ENCODE data around the gene AATK. TPM values are rescaled to one million over a fixed set of nuclear protein-coding genes. Genes with fewer than 3 reads are reported as not detected.

The AATK gene
- total RNA-seq, 1 experiment from 2014 or later = 24.2 TPM

GRCh38 chr17:81179861-81180260 lies 13.8 kb upstream of the AATK start:
- Histone ChIP-seq H3K9me3 (replicated peaks) (peaks cover 5% of the 10 kb centered on the region), H3K4me3 (no peak overlapping the region; the same call in 1 of the 2 replicates), H3K4me1 (peaks cover 25% of the 10 kb centered on the region), H3K27ac (no peak overlapping the region), H3K27me3 (peaks cover 5% of the 10 kb centered on the region; the same call in 1 of the 2 replicates), H3K36me3 (no peaks in the 10 kb centered on the region)
- DNase-seq = peak; percentile 71 to 72

GRCh38 chr17:81179220-81179619 lies 13.2 kb upstream of the AATK start:
- no peaks in the 10 kb centered on the region for H3K36me3 ChIP-seq
- H3K4me1 ChIP-seq = peaks cover 20% of the 10 kb centered on the region
- peaks cover 5% of the 10 kb centered on the region for H3K9me3 ChIP-seq (replicated peaks)
- H3K4me3 ChIP-seq = no peak overlapping the region
- peaks cover 5% of the 10 kb centered on the region; the same call in 1 of the 2 replicates for H3K27me3 ChIP-seq
- no peak overlapping the region for H3K27ac ChIP-seq
- peak; percentile 72 to 76 for DNase-seq

- H3K9me3 ChIP-seq (replicated peaks) = peaks cover 13% of the 10 kb centered on the region
- no peak for DNase-seq
- H3K36me3 ChIP-seq = no peaks in the 10 kb centered on the region
- peaks cover 24% of the 10 kb centered on the region for H3K4me1 ChIP-seq
- no peak overlapping the region for H3K4me3 ChIP-seq
- H3K27ac ChIP-seq = no peak overlapping the region
- peaks cover 5% of the 10 kb centered on the region; the same call in 1 of the 2 replicates for H3K27me3 ChIP-seq
These were observed 12.4 kb upstream of the AATK start for GRCh38 chr17:81178136-81179091.

- no peak for DNase-seq
- H3K36me3 ChIP-seq = no peaks in the 10 kb centered on the region
- H3K9me3 ChIP-seq (replicated peaks) = peaks cover 13% of the 10 kb centered on the region
- peaks cover 26% of the 10 kb centered on the region for H3K4me1 ChIP-seq
- H3K4me3 ChIP-seq = no peak overlapping the region
- peaks cover 5% of the 10 kb centered on the region; the same call in 1 of the 2 replicates for H3K27me3 ChIP-seq
- H3K27ac ChIP-seq = no peak overlapping the region
These were observed 10.6 kb upstream of the AATK start for GRCh38 chr17:81176666-81177065.

- no peak for DNase-seq
- Histone ChIP-seq H3K4me1 (peaks cover 20% of the 10 kb centered on the region), H3K9me3 (replicated peaks) (peaks cover 13% of the 10 kb centered on the region), H3K27ac (no peak overlapping the region), H3K27me3 (peaks cover 5% of the 10 kb centered on the region; the same call in 1 of the 2 replicates), H3K36me3 (no peaks in the 10 kb centered on the region), H3K4me3 (no peak overlapping the region)
These were observed 7.7 kb upstream of the AATK start for GRCh38 chr17:81173762-81174155.

- Histone ChIP-seq H3K4me3 (no peak overlapping the region), H3K4me1 (peaks cover 16% of the 10 kb centered on the region), H3K27ac (no peak overlapping the region), H3K36me3 (no peaks in the 10 kb centered on the region), H3K27me3 (no peaks in the 10 kb centered on the region), H3K9me3 (replicated peaks) (peaks cover 13% of the 10 kb centered on the region)
- peak in 1 of 2 experiments; percentile 57 for DNase-seq
These were observed 7.2 kb upstream of the AATK start for GRCh38 chr17:81173052-81173761.

GRCh38 chr17:81171941-81172340 lies 5.9 kb upstream of the AATK start:
- no peaks in the 10 kb centered on the region for H3K36me3 ChIP-seq
- H3K4me1 ChIP-seq = peaks cover 16% of the 10 kb centered on the region
- no peak overlapping the region for H3K27ac ChIP-seq
- peaks cover 13% of the 10 kb centered on the region for H3K9me3 ChIP-seq (replicated peaks)
- H3K4me3 ChIP-seq = no peak overlapping the region
- no peaks in the 10 kb centered on the region for H3K27me3 ChIP-seq
- DNase-seq = no peak

- H3K4me1 ChIP-seq = peaks cover 16% of the 10 kb centered on the region
- no peaks in the 10 kb centered on the region for H3K36me3 ChIP-seq
These were observed 4.9 kb upstream of the AATK start for GRCh38 chr17:81170727-81171494.

GRCh38 chr17:81169870-81170309 lies 3.9 kb upstream of the AATK start:
- H3K4me3 ChIP-seq = no peak overlapping the region
- H3K36me3 ChIP-seq = no peaks in the 10 kb centered on the region
- peaks cover 8% of the 10 kb centered on the region for H3K9me3 ChIP-seq (replicated peaks)
- H3K27ac ChIP-seq = no peak overlapping the region
- peaks cover 16% of the 10 kb centered on the region for H3K4me1 ChIP-seq
- no peaks in the 10 kb centered on the region for H3K27me3 ChIP-seq
- no peak for DNase-seq

More at GRCh38 chr17:81170727-81171494, 4.9 kb upstream of the AATK start:
- Histone ChIP-seq H3K27ac (no peak overlapping the region), H3K9me3 (replicated peaks) (peaks cover 13% of the 10 kb centered on the region), H3K4me3 (no peak overlapping the region), H3K27me3 (no peaks in the 10 kb centered on the region)
- DNase-seq = peak; percentile 69 to 78

GRCh38 chr17:81167638-81168037 lies 1.6 kb upstream of the AATK start:
- Histone ChIP-seq H3K4me1 (peaks cover 31% of the 10 kb centered on the region), H3K9me3 (replicated peaks) (no peaks in the 10 kb centered on the region), H3K36me3 (no peaks in the 10 kb centered on the region), H3K27ac (no peak overlapping the region), H3K4me3 (no peak overlapping the region), H3K27me3 (no peaks in the 10 kb centered on the region)
- DNase-seq = no peak

GRCh38 chr17:81167194-81167524 lies 1.1 kb upstream of the AATK start:
- no peak for DNase-seq
- no peak overlapping the region for H3K27ac ChIP-seq
- H3K9me3 ChIP-seq (replicated peaks) = no peaks in the 10 kb centered on the region
- H3K4me3 ChIP-seq = no peak overlapping the region
- peaks cover 36% of the 10 kb centered on the region for H3K4me1 ChIP-seq
- no peaks in the 10 kb centered on the region for H3K27me3 ChIP-seq
- H3K36me3 ChIP-seq = no peaks in the 10 kb centered on the region

- H3K9me3 ChIP-seq (replicated peaks) = no peaks in the 10 kb centered on the region
- H3K36me3 ChIP-seq = no peaks in the 10 kb centered on the region
- DNase-seq = peak; percentile 81 to 83
- H3K27me3 ChIP-seq = no peaks in the 10 kb centered on the region
- peak within 1 kb of the TSS; percentile 97 for H3K27ac ChIP-seq
- peaks cover 28% of the 10 kb centered on the region for H3K4me1 ChIP-seq
- peak within 1 kb of the TSS; percentile 91 for H3K4me3 ChIP-seq
These were observed 582 bp downstream of the AATK start, which contains the start of gene PVALEF for GRCh38 chr17:81165246-81166032. TSS of gene PVALEF (plus strand) at chr17:81165507. CDS start at chr17:81181227, 15,720 bp downstream.

GRCh38 chr17:81164371-81165245 lies 1.4 kb downstream of the AATK start:
- Histone ChIP-seq H3K4me1 (peaks cover 28% of the 10 kb centered on the region), H3K27ac (peak overlapping the region; percentile 97), H3K27me3 (no peaks in the 10 kb centered on the region), H3K4me3 (peak overlapping the region; percentile 91), H3K36me3 (no peaks in the 10 kb centered on the region), H3K9me3 (replicated peaks) (no peaks in the 10 kb centered on the region)
- DNase-seq = peak; percentile 99
